ENCODE data around the gene CADPS2.

CADPS2 gene

DNA sequence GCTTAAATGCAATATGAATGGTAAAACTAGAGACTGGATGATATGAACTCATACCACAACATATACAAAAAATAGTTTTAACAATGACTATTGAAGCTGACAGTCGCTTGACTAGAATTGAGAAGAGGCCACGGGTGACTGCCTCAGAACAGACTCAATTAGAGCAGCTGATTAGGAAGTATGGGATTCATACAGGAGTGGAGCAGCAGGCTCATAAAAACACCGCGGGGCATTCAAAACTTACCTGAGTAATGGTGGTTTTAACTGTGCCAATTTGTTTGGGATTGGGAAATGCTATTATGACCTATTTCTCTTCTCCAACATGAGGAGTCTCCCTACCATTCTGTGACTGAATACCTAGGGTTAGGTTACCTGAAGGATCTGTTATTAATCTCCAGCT lies 2.1 kb downstream of the CADPS2 start:
- TF ChIP-seq NFIC (IDR thresholded peaks at IDR 0.05), result no peak
- TF ChIP-seq, protein P1, sequence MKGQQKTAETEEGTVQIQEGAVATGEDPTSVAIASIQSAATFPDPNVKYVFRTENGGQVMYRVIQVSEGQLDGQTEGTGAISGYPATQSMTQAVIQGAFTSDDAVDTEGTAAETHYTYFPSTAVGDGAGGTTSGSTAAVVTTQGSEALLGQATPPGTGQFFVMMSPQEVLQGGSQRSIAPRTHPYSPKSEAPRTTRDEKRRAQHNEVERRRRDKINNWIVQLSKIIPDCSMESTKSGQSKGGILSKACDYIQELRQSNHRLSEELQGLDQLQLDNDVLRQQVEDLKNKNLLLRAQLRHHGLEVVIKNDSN (IDR thresholded peaks at IDR 0.05), result no peak
- TF ChIP-seq EP300 (IDR thresholded peaks at IDR 0.05; ENCODE audit: borderline replicate concordance), result no peak
- TF ChIP-seq CEBPB (IDR thresholded peaks at IDR 0.05), result no peak
- no peak for TF ChIP-seq EGR1 (IDR thresholded peaks at IDR 0.05)
- no peak for TF ChIP-seq TEAD4 (IDR thresholded peaks at IDR 0.05)
- TF ChIP-seq, protein P2, sequence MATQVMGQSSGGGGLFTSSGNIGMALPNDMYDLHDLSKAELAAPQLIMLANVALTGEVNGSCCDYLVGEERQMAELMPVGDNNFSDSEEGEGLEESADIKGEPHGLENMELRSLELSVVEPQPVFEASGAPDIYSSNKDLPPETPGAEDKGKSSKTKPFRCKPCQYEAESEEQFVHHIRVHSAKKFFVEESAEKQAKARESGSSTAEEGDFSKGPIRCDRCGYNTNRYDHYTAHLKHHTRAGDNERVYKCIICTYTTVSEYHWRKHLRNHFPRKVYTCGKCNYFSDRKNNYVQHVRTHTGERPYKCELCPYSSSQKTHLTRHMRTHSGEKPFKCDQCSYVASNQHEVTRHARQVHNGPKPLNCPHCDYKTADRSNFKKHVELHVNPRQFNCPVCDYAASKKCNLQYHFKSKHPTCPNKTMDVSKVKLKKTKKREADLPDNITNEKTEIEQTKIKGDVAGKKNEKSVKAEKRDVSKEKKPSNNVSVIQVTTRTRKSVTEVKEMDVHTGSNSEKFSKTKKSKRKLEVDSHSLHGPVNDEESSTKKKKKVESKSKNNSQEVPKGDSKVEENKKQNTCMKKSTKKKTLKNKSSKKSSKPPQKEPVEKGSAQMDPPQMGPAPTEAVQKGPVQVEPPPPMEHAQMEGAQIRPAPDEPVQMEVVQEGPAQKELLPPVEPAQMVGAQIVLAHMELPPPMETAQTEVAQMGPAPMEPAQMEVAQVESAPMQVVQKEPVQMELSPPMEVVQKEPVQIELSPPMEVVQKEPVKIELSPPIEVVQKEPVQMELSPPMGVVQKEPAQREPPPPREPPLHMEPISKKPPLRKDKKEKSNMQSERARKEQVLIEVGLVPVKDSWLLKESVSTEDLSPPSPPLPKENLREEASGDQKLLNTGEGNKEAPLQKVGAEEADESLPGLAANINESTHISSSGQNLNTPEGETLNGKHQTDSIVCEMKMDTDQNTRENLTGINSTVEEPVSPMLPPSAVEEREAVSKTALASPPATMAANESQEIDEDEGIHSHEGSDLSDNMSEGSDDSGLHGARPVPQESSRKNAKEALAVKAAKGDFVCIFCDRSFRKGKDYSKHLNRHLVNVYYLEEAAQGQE (IDR thresholded peaks at IDR 0.05; ENCODE audit: low read depth), result no peak
- TF ChIP-seq TAF1 (IDR thresholded peaks at IDR 0.05; ENCODE audit: low read depth), result no peak
- no peak for TF ChIP-seq CREB1 (IDR thresholded peaks at IDR 0.05; ENCODE audit: low read depth)
- TF ChIP-seq FOXM1 (IDR thresholded peaks at IDR 0.05; ENCODE audit: borderline replicate concordance, low read depth), result no peak
- TF ChIP-seq TCF12 (IDR thresholded peaks at IDR 0.05; ENCODE audit: low read depth), result no peak
- TF ChIP-seq, protein P3, sequence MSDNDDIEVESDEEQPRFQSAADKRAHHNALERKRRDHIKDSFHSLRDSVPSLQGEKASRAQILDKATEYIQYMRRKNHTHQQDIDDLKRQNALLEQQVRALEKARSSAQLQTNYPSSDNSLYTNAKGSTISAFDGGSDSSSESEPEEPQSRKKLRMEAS (IDR thresholded peaks at IDR 0.05), result no peak
- TF ChIP-seq ZBTB7A (IDR thresholded peaks at IDR 0.05; ENCODE audit: low read depth), result no peak
- no peak for TF ChIP-seq RAD21 (IDR thresholded peaks at IDR 0.05; ENCODE audit: low read depth)
- no peak for TF ChIP-seq YY1 (IDR thresholded peaks at IDR 0.05; ENCODE audit: low read depth)

DNA sequence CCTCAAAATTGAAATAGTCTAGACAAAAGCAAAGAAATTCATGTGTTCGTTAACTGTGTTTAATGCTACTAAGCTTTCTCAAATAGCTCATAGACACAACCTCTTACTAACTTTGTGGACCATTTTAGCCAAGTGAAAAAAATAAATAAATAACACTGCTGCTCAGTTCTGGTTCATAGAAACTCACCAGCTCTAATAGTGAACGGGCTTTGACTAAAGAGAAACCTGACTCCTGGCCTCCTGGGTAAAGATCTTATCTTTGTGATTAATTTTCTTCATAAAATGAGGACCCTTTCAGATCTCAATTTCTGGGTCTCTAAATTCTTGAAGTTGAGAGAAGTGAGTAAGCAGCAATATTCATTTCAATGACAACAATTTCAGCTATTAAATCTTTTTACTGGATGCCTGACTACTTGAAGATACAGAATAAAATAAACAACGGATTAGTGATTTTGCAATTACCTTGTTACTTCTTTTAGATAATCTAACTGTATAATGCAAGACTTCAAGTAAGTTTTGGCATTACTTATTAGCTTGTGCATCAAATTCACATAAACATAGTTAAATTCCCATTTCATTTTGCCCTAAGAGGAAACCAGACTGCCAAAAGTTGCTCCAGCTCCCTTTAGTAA lies 3.1 kb downstream of the CADPS2 start:
- no peak for TF ChIP-seq CEBPB (IDR thresholded peaks at IDR 0.05)
- no peak for TF ChIP-seq EP300 (IDR thresholded peaks at IDR 0.05; ENCODE audit: borderline replicate concordance)
- TF ChIP-seq, protein P1 (IDR thresholded peaks at IDR 0.05), result no peak
- no peak for TF ChIP-seq YY1 (IDR thresholded peaks at IDR 0.05; ENCODE audit: low read depth)
- TF ChIP-seq, protein P2 (IDR thresholded peaks at IDR 0.05; ENCODE audit: low read depth), result no peak
- no peak for TF ChIP-seq ZBTB7A (IDR thresholded peaks at IDR 0.05; ENCODE audit: low read depth)
- TF ChIP-seq, protein P3 (IDR thresholded peaks at IDR 0.05), result no peak
- TF ChIP-seq TAF1 (IDR thresholded peaks at IDR 0.05; ENCODE audit: low read depth), result no peak
- no peak for TF ChIP-seq EGR1 (IDR thresholded peaks at IDR 0.05)
- TF ChIP-seq RAD21 (IDR thresholded peaks at IDR 0.05; ENCODE audit: low read depth), result no peak
- TF ChIP-seq FOXM1 (IDR thresholded peaks at IDR 0.05; ENCODE audit: borderline replicate concordance, low read depth), result no peak
- no peak for TF ChIP-seq CREB1 (IDR thresholded peaks at IDR 0.05; ENCODE audit: low read depth)
- no peak for TF ChIP-seq TEAD4 (IDR thresholded peaks at IDR 0.05)
- TF ChIP-seq NFIC (IDR thresholded peaks at IDR 0.05), result no peak
- TF ChIP-seq TCF12 (IDR thresholded peaks at IDR 0.05; ENCODE audit: low read depth), result no peak

DNA sequence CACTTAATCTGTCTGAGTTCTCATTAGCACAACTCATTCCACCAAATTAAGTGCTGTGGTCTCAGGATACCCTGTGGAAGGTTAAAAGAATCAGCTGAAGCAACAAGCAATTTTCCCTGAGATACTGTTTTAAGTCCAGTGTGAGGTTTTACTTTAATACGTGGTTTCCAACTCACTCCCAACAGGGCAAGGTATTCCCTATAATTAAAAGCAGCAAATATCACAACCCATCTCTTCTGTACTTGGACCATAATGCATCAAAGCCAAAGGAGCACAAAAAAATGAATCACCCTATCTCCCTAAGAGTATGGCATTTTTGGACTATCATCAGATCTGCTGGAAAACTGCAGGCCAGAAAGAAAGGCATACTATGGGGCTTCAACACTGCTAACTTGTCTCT lies 4.9 kb downstream of the CADPS2 start:
- TF ChIP-seq RAD21 (IDR thresholded peaks at IDR 0.05; ENCODE audit: low read depth), result no peak
- TF ChIP-seq, protein P3 (IDR thresholded peaks at IDR 0.05), result no peak
- no peak for TF ChIP-seq EP300 (IDR thresholded peaks at IDR 0.05; ENCODE audit: borderline replicate concordance)
- TF ChIP-seq CEBPB (IDR thresholded peaks at IDR 0.05), result no peak
- TF ChIP-seq, protein P1 (IDR thresholded peaks at IDR 0.05), result no peak

DNA sequence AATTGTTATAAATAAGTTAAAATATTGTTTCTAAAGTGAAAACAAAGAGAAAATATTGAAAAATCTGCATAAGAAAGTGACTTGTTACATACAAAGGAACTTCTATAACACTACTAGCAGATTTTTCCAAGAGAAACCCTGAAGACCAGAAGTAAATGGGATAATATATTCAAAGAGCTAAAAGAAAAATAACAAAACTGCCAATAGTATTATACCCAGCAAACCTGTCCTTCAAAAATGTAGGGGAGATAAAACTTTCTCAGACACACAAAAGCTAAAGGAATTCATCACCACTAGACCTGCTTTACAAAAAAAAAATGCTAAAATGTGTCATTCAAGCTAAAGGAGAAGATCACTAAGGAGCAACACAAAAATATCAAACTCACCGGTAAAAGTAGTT lies 17.0 kb downstream of the CADPS2 start:
- TF ChIP-seq TEAD4 (IDR thresholded peaks at IDR 0.05) (no peak), EGR1 (IDR thresholded peaks at IDR 0.05) (no peak), ZBTB7A (IDR thresholded peaks at IDR 0.05; ENCODE audit: low read depth) (no peak), FOXM1 (IDR thresholded peaks at IDR 0.05; ENCODE audit: borderline replicate concordance, low read depth) (no peak), CEBPB (IDR thresholded peaks at IDR 0.05) (no peak), RAD21 (IDR thresholded peaks at IDR 0.05; ENCODE audit: low read depth) (no peak), TCF12 (IDR thresholded peaks at IDR 0.05; ENCODE audit: low read depth) (no peak), NFIC (IDR thresholded peaks at IDR 0.05) (no peak), EP300 (IDR thresholded peaks at IDR 0.05; ENCODE audit: borderline replicate concordance) (no peak), TAF1 (IDR thresholded peaks at IDR 0.05; ENCODE audit: low read depth) (no peak), CREB1 (IDR thresholded peaks at IDR 0.05; ENCODE audit: low read depth) (no peak), YY1 (IDR thresholded peaks at IDR 0.05; ENCODE audit: low read depth) (no peak)
- TF ChIP-seq, protein P1 (IDR thresholded peaks at IDR 0.05), result no peak
- TF ChIP-seq, protein P3 (IDR thresholded peaks at IDR 0.05), result no peak
- TF ChIP-seq, protein P2 (IDR thresholded peaks at IDR 0.05; ENCODE audit: low read depth), result no peak
